HG03439 (cell line): ENCODE data around the gene ZNF70.
A peak's percentile ranks its signal among the peaks of the same experiment; 100 is the strongest.

Source experiments
- ATAC-seq: cut with Tn5 transposase; IDR thresholded peaks from one replicate; pipeline ENCODE4 v1.9.1; 2021; ENCODE audit warnings: mild to moderate bottlenecking, moderate library complexity; ENCODE audit not compliant: unreplicated experiment

ZNF70 gene

GRCh38 chr22:23750714-23751440 is at the start of gene ZNF70:
Gene ZNF70 (minus strand): TSS chr22:23751112. CDS start chr22:23745140, 5,972 bp downstream.
- peak; percentile 81 for ATAC-seq

GRCh38 chr22:23796461-23796860 is 45.5 kb upstream of the ZNF70 start:
- no peak for ATAC-seq

GRCh38 chr22:23793326-23793725 is 42.4 kb upstream of the ZNF70 start:
- no peak for ATAC-seq

- ATAC-seq: no peak
Observed at GRCh38 chr22:23791738-23792645, 41.1 kb upstream of the ZNF70 start.

- ATAC-seq: no peak
Observed at GRCh38 chr22:23790819-23791737, 40.2 kb upstream of the ZNF70 start.

GRCh38 chr22:23789638-23790037 is 38.7 kb upstream of the ZNF70 start:
- no peak for ATAC-seq

GRCh38 chr22:23789121-23789520 is 38.2 kb upstream of the ZNF70 start:
- no peak for ATAC-seq

- no peak for ATAC-seq
Observed at GRCh38 chr22:23787910-23788309, 37.0 kb upstream of the ZNF70 start.

GRCh38 chr22:23787600-23787896 is 36.6 kb upstream of the ZNF70 start:
- ATAC-seq: peak; percentile 16

- peak; percentile 67 for ATAC-seq
Observed at GRCh38 chr22:23786752-23787599, 36.1 kb upstream of the ZNF70 start, which contains the start of gene SMARCB1. Gene SMARCB1 (plus strand): TSS chr22:23786966. CDS start chr22:23787170, 204 bp downstream.

- no peak for ATAC-seq
Observed at GRCh38 chr22:23786261-23786710, 35.4 kb upstream of the ZNF70 start.

- ATAC-seq: no peak
Observed at GRCh38 chr22:23784215-23784732, 33.4 kb upstream of the ZNF70 start.

- no peak for ATAC-seq
Observed at GRCh38 chr22:23783265-23784150, 32.6 kb upstream of the ZNF70 start.

GRCh38 chr22:23782703-23783102 is 31.8 kb upstream of the ZNF70 start:
- no peak for ATAC-seq

- no peak for ATAC-seq
Observed at GRCh38 chr22:23782252-23782651, 31.3 kb upstream of the ZNF70 start.

GRCh38 chr22:23781511-23782183 is 30.7 kb upstream of the ZNF70 start:
- ATAC-seq: no peak

GRCh38 chr22:23781065-23781464 is 30.2 kb upstream of the ZNF70 start:
- no peak for ATAC-seq

GRCh38 chr22:23780146-23780748 is 29.3 kb upstream of the ZNF70 start:
- ATAC-seq: no peak
